Glomerular visceral epithelial cell (primary cell): ENCODE measurements around the gene TAF1C.

Experiments
- DNase-seq: peaks from one replicate; pipeline ENCODE4 v3.0.0-alpha.2; 2016; ENCODE audit errors: extremely low spot score

Gene TAF1C

GRCh38 chr16:84182680-84183571, 3.9 kb downstream of the TAF1C start:
- no peak for DNase-seq

DNA sequence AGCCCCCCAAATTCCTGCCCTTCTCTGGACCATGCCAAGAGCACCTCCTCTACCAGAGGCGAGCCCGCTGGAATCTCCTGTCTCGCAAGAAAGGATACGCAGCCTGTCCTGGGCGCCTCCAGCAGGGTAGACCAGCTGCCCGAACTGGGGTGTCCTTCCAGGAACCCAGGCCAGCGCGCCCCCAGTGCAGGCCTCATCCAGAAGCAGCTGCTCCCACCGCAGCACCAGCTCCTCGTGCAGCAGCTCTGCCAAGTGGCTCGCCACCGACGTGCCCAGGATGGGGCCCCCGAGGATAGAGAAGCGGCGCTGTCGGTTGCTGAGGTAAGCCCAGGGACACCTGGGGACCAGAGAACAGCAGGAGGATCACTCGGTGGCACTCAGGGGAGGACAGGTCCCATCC, 4.8 kb downstream of the TAF1C start:
- no peak for DNase-seq

GRCh38 chr16:84181144-84181915, 5.5 kb downstream of the TAF1C start:
- no peak for DNase-seq

GRCh38 chr16:84180519-84181140, 6.2 kb downstream of the TAF1C start:
- DNase-seq, result no peak

DNA sequence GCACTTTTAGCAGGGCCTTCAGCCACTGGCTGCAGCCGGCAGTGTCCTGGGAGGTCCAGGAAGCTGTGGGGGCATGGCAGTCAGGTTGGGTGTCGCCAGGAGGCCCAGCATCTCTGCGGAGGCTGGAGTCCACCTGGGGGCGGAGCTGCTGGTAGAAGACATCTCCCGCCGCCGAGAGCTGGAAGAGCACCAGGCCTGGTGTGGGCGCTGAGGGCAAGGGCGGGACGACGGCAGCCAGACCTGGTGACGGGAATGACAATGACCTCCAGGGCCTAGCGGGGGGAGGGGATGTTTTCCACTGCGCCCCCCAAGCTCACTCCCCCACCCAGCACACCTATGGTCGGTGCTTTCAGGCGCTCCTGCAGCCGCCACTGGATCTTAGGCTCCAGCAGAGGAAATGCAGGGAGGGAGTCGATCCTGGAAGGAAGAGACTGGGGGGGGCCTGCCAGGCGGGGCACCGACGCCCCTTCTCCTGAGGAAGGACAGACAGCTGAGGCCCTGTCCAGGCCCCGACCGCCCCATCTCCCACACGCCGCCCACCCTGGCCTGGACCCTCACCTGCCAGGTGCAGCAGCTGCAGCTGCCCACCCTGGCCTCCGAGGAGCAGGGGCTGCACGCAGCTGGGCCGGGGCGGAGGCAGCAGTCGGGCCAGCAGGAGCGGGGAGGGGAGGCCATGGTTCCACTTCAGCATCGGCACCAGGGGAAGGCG, 7.1 kb downstream of the TAF1C start:
- no peak for DNase-seq

DNA sequence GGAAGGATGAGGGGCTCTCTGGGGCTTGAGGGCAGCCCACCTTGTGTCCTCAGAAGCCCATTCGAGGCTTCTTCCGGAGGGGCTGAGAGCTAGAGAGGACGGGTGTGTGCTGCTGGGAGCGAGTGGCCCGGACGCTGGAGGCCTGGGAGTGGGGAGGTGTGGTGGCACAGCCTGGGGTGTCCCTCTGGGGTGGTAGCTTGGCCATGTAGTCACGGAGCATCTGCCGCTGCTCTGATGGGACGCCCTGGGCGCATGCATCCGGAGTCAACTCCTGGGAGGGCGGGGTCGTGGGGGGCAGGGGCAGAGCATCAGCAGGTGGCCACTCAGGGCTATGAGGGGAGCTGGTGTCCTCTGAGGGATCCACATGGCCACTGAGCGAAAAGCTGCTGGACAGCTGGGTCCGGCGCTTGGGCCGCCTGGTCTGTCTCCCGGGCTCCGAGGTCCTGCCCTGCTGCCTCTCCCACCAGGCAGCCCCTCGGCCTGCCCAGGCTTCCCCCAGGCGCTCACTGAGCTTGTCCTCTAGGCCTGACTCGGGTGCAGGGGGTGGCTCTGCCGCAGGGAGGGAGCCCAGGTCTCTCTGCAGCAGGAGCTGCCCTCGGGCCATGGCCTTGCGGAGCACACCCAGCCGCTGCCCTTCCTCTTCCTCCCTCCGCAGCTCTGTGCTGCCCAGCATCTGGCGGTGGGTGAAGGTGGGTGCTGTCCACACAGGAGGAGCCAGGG, 7.8 kb downstream of the TAF1C start:
- DNase-seq, result no peak

GRCh38 chr16:84178146-84178765, 8.6 kb downstream of the TAF1C start:
- no peak for DNase-seq

GRCh38 chr16:84177741-84178073, 9.2 kb downstream of the TAF1C start:
- no peak for DNase-seq

GRCh38 chr16:84176192-84177053, 10.4 kb downstream of the TAF1C start:
- DNase-seq, result no peak

DNA sequence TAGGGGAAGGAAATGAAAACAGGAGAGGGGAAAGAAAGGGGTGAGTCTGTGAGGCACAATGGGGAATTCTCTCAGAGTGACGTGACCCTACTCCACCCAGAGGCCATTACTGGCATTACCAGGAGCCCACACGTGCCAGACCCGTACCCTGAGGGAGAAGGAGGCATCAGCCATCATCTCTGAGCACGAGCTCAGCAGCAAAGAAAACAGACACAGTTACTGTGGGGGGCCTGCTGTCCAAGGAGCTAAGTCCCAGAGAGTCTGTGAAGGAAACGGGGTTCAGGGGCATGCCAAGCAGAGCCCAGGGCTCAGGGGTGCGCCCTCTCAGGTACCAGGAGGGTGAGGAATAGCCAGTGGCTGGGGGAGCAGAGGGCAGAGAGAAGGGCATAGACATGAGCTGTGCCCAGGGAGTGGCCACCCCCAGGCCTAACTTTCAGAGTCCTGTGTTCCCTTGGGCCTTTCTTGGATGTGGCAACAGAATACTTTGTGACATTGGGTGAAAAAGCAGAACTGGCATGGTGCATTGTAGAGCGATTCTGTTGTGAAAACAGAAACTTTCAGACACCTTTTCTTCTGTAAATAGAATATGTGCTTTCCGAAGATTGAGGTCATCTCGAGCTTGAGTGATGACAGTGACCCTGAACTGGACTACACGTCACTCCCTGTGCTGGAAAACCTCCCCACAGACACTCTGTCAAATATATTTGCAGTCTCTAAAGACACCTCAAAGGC, 11.3 kb downstream of the TAF1C start:
- peak; percentile 40 for DNase-seq

DNA sequence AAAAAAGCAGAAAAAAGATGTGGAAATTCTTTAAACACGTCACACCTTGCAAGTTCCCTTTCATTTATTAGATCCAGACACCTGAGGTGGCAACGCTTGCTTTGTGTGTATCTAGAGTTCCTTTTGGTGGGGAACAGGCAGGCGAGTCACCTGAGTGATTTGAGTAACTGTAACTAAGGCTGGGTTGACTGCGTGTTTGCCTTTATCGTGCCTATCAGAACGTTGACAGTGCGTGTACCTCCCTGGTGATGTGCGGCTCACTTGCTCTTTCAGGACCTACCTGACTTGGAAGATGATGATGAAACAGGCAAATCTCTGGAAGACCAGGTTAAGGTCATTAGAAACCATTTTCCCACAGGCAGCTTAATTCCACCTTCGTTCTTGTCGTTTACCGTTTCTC, 12.5 kb downstream of the TAF1C start:
- DNase-seq, result no peak

- no peak for DNase-seq
Measured at GRCh38 chr16:84169765-84170310, 17.0 kb downstream of the TAF1C start.

DNA sequence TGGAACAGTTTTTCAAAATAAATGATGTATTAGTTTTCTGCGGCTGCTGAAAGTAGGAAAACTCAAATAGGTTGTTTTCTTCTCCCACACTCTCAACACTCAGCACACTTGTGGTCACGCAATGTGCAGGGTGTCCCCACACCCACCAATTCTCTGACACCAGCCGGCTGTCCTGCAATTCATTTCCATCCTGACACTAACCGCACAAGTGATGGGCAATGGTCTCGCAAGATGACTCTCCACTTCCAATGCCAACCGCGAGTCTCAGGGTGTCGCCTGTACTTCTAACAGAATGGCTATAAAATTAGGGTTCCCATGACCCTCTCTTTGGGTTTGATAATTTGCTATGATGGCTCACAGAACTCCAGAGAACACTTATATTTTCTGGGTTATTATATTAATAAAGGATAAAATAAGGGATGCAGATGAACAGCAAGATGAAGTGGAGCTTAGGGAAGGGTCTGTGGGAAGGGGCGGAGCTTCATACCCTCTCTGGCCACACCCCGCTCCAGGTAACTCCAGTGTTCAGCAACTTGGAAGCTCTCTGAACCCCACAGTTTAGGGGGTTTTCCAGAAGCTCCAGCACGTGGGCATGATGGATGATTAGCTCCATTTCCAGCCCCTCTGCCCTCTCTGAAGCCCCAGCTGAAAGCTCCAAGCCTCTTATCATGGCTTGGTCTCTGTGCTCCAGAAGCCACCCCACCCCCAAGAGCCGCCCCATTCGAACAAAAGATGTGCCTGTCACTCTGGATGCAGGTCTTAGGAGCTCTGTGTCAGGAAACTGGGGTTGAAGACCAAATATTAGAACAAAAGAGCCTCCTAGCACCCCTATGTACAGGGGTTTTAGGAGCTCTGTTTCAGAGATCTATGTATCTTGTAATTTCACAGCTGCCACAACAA, 19.8 kb downstream of the TAF1C start:
- DNase-seq, result no peak

GRCh38 chr16:84165746-84166145, 21.1 kb downstream of the TAF1C start:
- no peak for DNase-seq

- DNase-seq, result no peak
Measured at GRCh38 chr16:84161801-84162200, 25.1 kb downstream of the TAF1C start.

GRCh38 chr16:84161037-84161436, 25.8 kb downstream of the TAF1C start:
- no peak for DNase-seq

DNA sequence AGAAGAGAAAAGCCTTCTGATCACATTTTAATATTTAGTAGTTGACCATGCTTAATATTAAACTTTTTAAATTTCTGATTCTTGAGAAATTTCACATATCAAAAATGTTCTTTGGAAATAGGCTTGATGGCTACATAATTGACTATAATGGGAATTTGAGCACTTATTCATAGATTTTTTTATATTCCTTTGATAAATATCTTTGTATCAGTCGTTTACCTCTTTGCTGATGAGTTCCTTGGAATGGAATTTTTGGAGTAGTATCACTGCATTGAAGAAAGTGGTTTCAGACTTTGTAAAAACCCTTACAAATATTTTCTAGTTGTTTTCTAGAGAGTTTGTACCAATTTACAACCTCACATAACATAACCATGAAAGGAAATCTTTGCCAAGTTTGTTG, 27.1 kb downstream of the TAF1C start:
- no peak for DNase-seq

GRCh38 chr16:84159007-84159406, 27.9 kb downstream of the TAF1C start:
- no peak for DNase-seq
